Activated B cell treated with CpG ODN at 0.5 μM for 24 hours (primary cell): Measurements from ENCODE around the gene TMEM144. TPM values are rescaled to one million over a fixed set of nuclear protein-coding genes. Genes with fewer than 3 reads are reported as not detected.

ENCODE experiments used
- ATAC-seq: fragments of 200-7000 bp; cut with Tn5 transposase; one replicate; pipeline ENCODE4 v1.10.0; 2021; ENCODE audit warnings: low read depth, mild to moderate bottlenecking, moderate library complexity
- CTCF ChIA-PET: fragments of 350-600 bp; sonication (Branson Sonifier 250); formaldehyde crosslinking; loops from one replicate; lab custom pipeline; 2021; ENCODE audit warnings: antibody characterized with exemption; lab: Charles Lee
- POLR2A ChIA-PET: fragments of 350-600 bp; sonication (Branson Sonifier 250); formaldehyde crosslinking; loops from one replicate; lab custom pipeline; 2021; ENCODE audit warnings: antibody characterized with exemption; lab: Charles Lee
- DNase-seq: peaks from one replicate; pipeline ENCODE4 v3.0.0; 2022
- H3K27ac Mint-ChIP-seq: one replicate; pipeline ENCODE4 v1.8.0; 2020; ENCODE audit warnings: mixed read lengths
- H3K27me3 Mint-ChIP-seq: one replicate; pipeline ENCODE4 v1.8.0; 2021; ENCODE audit warnings: mixed read lengths
- H3K36me3 Mint-ChIP-seq: one replicate; pipeline ENCODE4 v1.8.0; 2021; ENCODE audit warnings: low read depth, mixed read lengths
- H3K4me1 Mint-ChIP-seq: one replicate; pipeline ENCODE4 v1.8.0; 2021; ENCODE audit warnings: mixed read lengths
- H3K4me3 Mint-ChIP-seq: one replicate; pipeline ENCODE4 v1.8.0; 2020; ENCODE audit warnings: mild to moderate bottlenecking, mixed read lengths
- H3K9me3 Mint-ChIP-seq: one replicate; pipeline ENCODE4 v1.8.0; 2020; ENCODE audit warnings: mixed read lengths
- intact Hi-C: fragments of 100-400 bp; cut with micrococcal nuclease; formaldehyde crosslinking; loops from one replicate; pipeline ENCODE4 v1.15.1; 2024
- total RNA-seq: library from RNA; stranded (reverse); gene quantifications from 2 replicates; pipeline ENCODE4 v1.2.3, GENCODE V29; 2022
- TF ChIP-seq, protein P1 (sequence below): fragments of 200-600 bp; IDR thresholded peaks from one replicate; pipeline ENCODE4 v1.8.0; 2022; ENCODE audit warnings: antibody characterized with exemption, mild to moderate bottlenecking

The TMEM144 gene
- total RNA-seq, 1 donor from 2014 or later = not detected

- no peak for DNase-seq
These were observed 45.5 kb upstream of the TMEM144 start for GRCh38 chr4:158164768-158165213.

DNA sequence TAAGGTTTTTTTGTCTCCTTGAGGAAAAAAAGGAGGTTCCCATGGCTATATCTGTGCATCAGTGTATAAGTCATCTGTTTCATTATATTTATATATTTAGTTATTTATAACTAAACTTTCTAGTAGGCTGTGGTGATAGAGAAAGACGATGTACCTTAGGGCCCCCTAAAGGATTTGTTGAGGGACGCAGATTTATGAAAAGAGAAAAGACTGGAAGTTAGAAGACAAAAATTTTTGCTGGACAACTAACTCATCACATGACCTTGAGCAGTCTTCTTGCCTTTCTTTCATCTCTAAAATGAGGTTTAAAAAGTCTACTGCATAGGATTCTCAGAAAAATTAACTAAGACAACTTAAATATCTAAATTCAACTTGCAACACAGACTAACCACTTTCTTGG lies 43.6 kb upstream of the TMEM144 start:
- H3K27me3 Mint-ChIP-seq = peaks cover 12% of the 10 kb centered on the region
- no peak overlapping the region for H3K27ac Mint-ChIP-seq
- no peak for ATAC-seq
- H3K4me1 Mint-ChIP-seq = no peaks in the 10 kb centered on the region
- no peak overlapping the region for H3K4me3 Mint-ChIP-seq
- no peaks in the 10 kb centered on the region for H3K36me3 Mint-ChIP-seq
- DNase-seq = no peak
- H3K9me3 Mint-ChIP-seq = no peaks in the 10 kb centered on the region
- intact Hi-C loops = no loop called here
- POLR2A ChIA-PET = no interaction called here
- CTCF ChIA-PET = no interaction called here
- TF ChIP-seq, protein P1, sequence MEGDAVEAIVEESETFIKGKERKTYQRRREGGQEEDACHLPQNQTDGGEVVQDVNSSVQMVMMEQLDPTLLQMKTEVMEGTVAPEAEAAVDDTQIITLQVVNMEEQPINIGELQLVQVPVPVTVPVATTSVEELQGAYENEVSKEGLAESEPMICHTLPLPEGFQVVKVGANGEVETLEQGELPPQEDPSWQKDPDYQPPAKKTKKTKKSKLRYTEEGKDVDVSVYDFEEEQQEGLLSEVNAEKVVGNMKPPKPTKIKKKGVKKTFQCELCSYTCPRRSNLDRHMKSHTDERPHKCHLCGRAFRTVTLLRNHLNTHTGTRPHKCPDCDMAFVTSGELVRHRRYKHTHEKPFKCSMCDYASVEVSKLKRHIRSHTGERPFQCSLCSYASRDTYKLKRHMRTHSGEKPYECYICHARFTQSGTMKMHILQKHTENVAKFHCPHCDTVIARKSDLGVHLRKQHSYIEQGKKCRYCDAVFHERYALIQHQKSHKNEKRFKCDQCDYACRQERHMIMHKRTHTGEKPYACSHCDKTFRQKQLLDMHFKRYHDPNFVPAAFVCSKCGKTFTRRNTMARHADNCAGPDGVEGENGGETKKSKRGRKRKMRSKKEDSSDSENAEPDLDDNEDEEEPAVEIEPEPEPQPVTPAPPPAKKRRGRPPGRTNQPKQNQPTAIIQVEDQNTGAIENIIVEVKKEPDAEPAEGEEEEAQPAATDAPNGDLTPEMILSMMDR = no peak

More at GRCh38 chr4:158164768-158165213, 45.5 kb upstream of the TMEM144 start:
- Mint-ChIP-seq H3K27me3 (no peaks in the 10 kb centered on the region), H3K36me3 (no peaks in the 10 kb centered on the region), H3K4me1 (no peaks in the 10 kb centered on the region), H3K27ac (no peak overlapping the region), H3K9me3 (no peaks in the 10 kb centered on the region), H3K4me3 (no peak overlapping the region)
- TF ChIP-seq, protein P1 = no peak
- POLR2A ChIA-PET = no interaction called here
- no peak for ATAC-seq
- intact Hi-C loops = no loop called here
- CTCF ChIA-PET = no interaction called here

GRCh38 chr4:158168606-158169005 lies 41.7 kb upstream of the TMEM144 start:
- H3K36me3 Mint-ChIP-seq = no peaks in the 10 kb centered on the region
- ChIA-PET POLR2A (no interaction called here), CTCF (no interaction called here)
- peaks cover 20% of the 10 kb centered on the region for H3K27me3 Mint-ChIP-seq
- no peak for DNase-seq
- H3K9me3 Mint-ChIP-seq = no peaks in the 10 kb centered on the region
- H3K4me3 Mint-ChIP-seq = no peak overlapping the region
- TF ChIP-seq, protein P1 = no peak
- intact Hi-C loops = no loop called here
- no peak for ATAC-seq
- H3K4me1 Mint-ChIP-seq = no peaks in the 10 kb centered on the region
- no peak overlapping the region for H3K27ac Mint-ChIP-seq

GRCh38 chr4:158169506-158169905 lies 40.8 kb upstream of the TMEM144 start:
- ATAC-seq = no peak
- ChIA-PET POLR2A (no interaction called here), CTCF (no interaction called here)
- H3K36me3 Mint-ChIP-seq = no peaks in the 10 kb centered on the region
- no peaks in the 10 kb centered on the region for H3K4me1 Mint-ChIP-seq
- H3K27me3 Mint-ChIP-seq = peaks cover 20% of the 10 kb centered on the region
- intact Hi-C loops = no loop called here
- no peak overlapping the region for H3K27ac Mint-ChIP-seq
- H3K4me3 Mint-ChIP-seq = no peak overlapping the region
- TF ChIP-seq, protein P1 = no peak
- H3K9me3 Mint-ChIP-seq = no peaks in the 10 kb centered on the region
- DNase-seq = no peak

DNA sequence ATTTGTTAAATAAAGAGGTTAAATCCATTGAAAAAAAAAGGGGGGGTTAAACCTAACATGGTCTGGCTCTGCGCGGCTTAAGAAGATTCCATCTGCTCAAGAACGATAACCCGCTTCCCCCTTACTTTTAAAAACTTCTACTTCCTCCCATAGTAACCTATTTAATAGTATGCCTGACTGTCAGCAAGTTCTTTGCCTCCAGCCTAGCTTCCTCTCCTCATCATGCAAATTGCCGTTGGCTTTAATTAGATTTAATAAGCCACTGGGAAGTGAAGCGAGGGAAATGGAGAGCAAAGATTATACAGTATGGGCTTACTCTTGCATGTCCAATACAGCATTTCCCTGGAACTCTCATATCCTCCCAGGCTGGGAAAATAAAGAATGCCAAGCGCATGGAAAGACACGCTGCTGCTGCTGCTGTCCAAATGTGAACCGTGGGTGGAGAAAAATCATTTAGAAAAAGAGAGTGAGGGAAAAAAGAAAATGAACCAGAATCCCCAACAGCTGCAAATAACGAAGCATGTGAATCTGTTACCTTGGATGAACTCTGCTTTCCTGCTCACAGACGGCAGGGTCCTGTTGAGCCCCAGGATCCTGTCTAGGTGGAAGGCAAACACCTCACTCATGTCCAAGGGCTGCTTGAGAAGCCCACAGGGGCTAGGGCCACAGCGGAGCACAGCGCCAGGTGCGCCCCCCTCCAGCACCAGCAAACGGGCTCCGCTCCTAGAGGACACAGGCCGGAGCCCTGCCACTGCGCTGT lies 40.2 kb upstream of the TMEM144 start:
- Mint-ChIP-seq H3K36me3 (no peaks in the 10 kb centered on the region), H3K4me1 (no peaks in the 10 kb centered on the region), H3K27me3 (peaks cover 20% of the 10 kb centered on the region), H3K27ac (no peak overlapping the region), H3K9me3 (no peaks in the 10 kb centered on the region), H3K4me3 (no peak overlapping the region)
- ATAC-seq (no peak), DNase-seq (no peak)
- intact Hi-C loops = no loop called here
- ChIA-PET POLR2A (no interaction called here), CTCF (no interaction called here)
- TF ChIP-seq, protein P1 = no peak
